ENCODE data around the gene ITIH4.

The ITIH4 gene

GRCh38 chr3:52830535-52831258 is at the start of gene ITIH4:
Gene ITIH4, minus strand, starts transcription at chr3:52830672. Its CDS starts 30 bp downstream, at chr3:52830642.
- H3K4me3 ChIP-seq (ENCODE audit: low read depth, low read length): no peak within 1 kb of the TSS
- H3K4me1 ChIP-seq (ENCODE audit: control insufficient read depth, insufficient read depth, low read length): no peaks in the 10 kb centered on the region
- H3K9ac ChIP-seq (ENCODE audit: low read depth, low read length): no peak within 1 kb of the TSS
- H3K36me3 ChIP-seq (ENCODE audit: control insufficient read depth, insufficient read depth, low read length): peaks cover 4% of the 10 kb centered on the region
- no peaks in the 10 kb centered on the region for H3K9me3 ChIP-seq (ENCODE audit: control insufficient read depth, insufficient read depth, low read length)
- no peaks in the 10 kb centered on the region for H3K27me3 ChIP-seq (ENCODE audit: control insufficient read depth, insufficient read depth, low read length)

DNA sequence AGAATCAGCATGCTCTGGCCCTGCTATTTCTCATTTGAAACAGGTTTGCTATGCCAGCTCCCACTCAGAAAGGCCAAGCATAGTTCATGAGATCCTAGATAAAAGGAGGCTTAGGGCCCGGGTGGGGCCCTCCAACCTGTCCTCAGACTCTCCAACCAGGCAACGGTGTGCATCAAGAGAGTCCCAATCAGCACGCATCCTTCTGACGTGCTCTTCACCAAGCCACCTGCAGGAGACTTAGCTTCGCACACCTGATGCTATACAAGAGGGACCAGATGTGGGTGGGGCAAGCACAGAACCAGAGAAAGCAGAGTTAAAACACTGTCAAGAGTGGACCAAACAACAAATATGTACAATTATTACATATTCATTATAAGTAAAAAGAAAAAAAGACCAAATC is 49.6 kb upstream of the ITIH4 start:
- Histone ChIP-seq H3K9me3 (ENCODE audit: control insufficient read depth, insufficient read depth, low read length) (no peaks in the 10 kb centered on the region), H3K36me3 (ENCODE audit: control insufficient read depth, insufficient read depth, low read length) (no peaks in the 10 kb centered on the region), H3K4me1 (ENCODE audit: control insufficient read depth, insufficient read depth, low read length) (peaks cover 3% of the 10 kb centered on the region), H3K4me3 (ENCODE audit: low read depth, low read length) (no peak overlapping the region), H3K9ac (ENCODE audit: low read depth, low read length) (no peak overlapping the region), H3K27me3 (ENCODE audit: control insufficient read depth, insufficient read depth, low read length) (no peaks in the 10 kb centered on the region)

DNA sequence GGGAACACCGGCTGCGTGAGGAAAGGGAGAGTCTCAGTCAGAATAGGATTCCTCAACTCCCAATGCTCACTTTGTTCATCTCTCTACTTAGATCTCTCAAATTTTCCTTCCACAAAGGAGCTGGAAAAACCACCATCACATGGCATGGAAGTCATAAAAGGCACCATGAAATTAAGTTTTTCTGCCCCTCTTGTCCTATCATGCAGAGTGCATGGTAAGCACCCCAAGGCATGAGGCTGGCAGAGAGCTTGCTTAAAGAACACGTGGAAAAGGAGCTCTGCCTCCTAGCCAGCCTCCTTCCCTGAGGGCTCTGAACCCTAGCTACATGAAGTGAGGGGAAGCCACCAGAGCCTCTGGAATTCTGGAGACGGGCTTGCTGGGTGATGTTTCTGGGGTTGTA is 49.1 kb upstream of the ITIH4 start:
- Histone ChIP-seq H3K9me3 (ENCODE audit: control insufficient read depth, insufficient read depth, low read length) (no peaks in the 10 kb centered on the region), H3K27me3 (ENCODE audit: control insufficient read depth, insufficient read depth, low read length) (no peaks in the 10 kb centered on the region), H3K4me3 (ENCODE audit: low read depth, low read length) (no peak overlapping the region), H3K36me3 (ENCODE audit: control insufficient read depth, insufficient read depth, low read length) (no peaks in the 10 kb centered on the region), H3K4me1 (ENCODE audit: control insufficient read depth, insufficient read depth, low read length) (peaks cover 3% of the 10 kb centered on the region), H3K9ac (ENCODE audit: low read depth, low read length) (no peak overlapping the region)

DNA sequence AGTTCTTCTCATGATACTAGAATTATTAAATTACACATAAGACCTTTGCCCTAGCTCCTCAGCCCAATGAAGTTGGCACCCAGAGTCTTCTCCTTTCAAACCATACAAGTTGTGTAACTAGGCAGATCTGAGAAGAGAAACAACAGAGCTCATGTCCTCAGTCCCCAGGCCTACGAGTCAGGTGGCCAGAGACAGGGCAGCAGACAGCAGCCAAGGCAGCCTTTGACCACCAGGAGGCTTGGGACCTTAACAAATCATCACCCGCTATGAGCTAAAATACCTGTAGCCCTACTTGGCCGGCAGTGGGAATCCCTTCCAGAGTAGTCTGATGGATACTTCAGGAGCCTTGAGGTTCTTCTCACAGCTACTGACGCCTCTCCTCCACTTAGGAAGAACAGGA is 48.6 kb upstream of the ITIH4 start:
- Histone ChIP-seq H3K36me3 (ENCODE audit: control insufficient read depth, insufficient read depth, low read length) (no peaks in the 10 kb centered on the region), H3K4me1 (ENCODE audit: control insufficient read depth, insufficient read depth, low read length) (peaks cover 3% of the 10 kb centered on the region), H3K9me3 (ENCODE audit: control insufficient read depth, insufficient read depth, low read length) (no peaks in the 10 kb centered on the region), H3K27me3 (ENCODE audit: control insufficient read depth, insufficient read depth, low read length) (no peaks in the 10 kb centered on the region), H3K4me3 (ENCODE audit: low read depth, low read length) (no peak overlapping the region), H3K9ac (ENCODE audit: low read depth, low read length) (no peak overlapping the region)

DNA sequence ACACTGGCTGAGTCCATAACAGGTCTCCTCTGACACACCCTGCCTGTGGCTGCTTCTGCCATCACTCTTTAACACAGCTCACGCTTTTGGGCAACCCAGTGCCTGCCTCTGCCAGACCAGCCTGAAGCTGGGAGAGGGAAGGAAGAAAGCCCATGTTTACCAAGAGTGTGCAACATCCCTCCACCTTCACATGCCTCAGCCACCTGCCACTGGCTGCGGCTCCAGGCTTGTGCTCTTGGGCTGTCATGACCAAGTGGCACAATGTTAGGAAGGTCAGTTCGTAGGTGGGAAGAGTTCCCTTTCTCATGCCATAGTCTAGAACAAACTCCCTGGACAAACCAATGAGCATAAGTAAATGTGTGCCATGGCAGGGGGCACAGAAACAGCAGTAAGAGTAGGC is 46.6 kb upstream of the ITIH4 start:
- Histone ChIP-seq H3K9me3 (ENCODE audit: control insufficient read depth, insufficient read depth, low read length) (no peaks in the 10 kb centered on the region), H3K4me1 (ENCODE audit: control insufficient read depth, insufficient read depth, low read length) (peaks cover 9% of the 10 kb centered on the region), H3K4me3 (ENCODE audit: low read depth, low read length) (no peak overlapping the region), H3K36me3 (ENCODE audit: control insufficient read depth, insufficient read depth, low read length) (no peaks in the 10 kb centered on the region), H3K9ac (ENCODE audit: low read depth, low read length) (no peak overlapping the region), H3K27me3 (ENCODE audit: control insufficient read depth, insufficient read depth, low read length) (no peaks in the 10 kb centered on the region)

- no peak overlapping the region for H3K4me3 ChIP-seq (ENCODE audit: low read depth, low read length)
- H3K4me1 ChIP-seq (ENCODE audit: control insufficient read depth, insufficient read depth, low read length): peaks cover 9% of the 10 kb centered on the region
- H3K36me3 ChIP-seq (ENCODE audit: control insufficient read depth, insufficient read depth, low read length): peaks cover 4% of the 10 kb centered on the region
- H3K9me3 ChIP-seq (ENCODE audit: control insufficient read depth, insufficient read depth, low read length): no peaks in the 10 kb centered on the region
- H3K27me3 ChIP-seq (ENCODE audit: control insufficient read depth, insufficient read depth, low read length): no peaks in the 10 kb centered on the region
- no peak overlapping the region for H3K9ac ChIP-seq (ENCODE audit: low read depth, low read length)
Observed at GRCh38 chr3:52874864-52875587, 44.6 kb upstream of the ITIH4 start.

- peaks cover 4% of the 10 kb centered on the region for H3K36me3 ChIP-seq (ENCODE audit: control insufficient read depth, insufficient read depth, low read length)
- H3K9ac ChIP-seq (ENCODE audit: low read depth, low read length): no peak overlapping the region
- no peak overlapping the region for H3K4me3 ChIP-seq (ENCODE audit: low read depth, low read length)
- no peaks in the 10 kb centered on the region for H3K9me3 ChIP-seq (ENCODE audit: control insufficient read depth, insufficient read depth, low read length)
- no peaks in the 10 kb centered on the region for H3K27me3 ChIP-seq (ENCODE audit: control insufficient read depth, insufficient read depth, low read length)
- H3K4me1 ChIP-seq (ENCODE audit: control insufficient read depth, insufficient read depth, low read length): peaks cover 9% of the 10 kb centered on the region
Observed at GRCh38 chr3:52874160-52874701, 43.8 kb upstream of the ITIH4 start.

DNA sequence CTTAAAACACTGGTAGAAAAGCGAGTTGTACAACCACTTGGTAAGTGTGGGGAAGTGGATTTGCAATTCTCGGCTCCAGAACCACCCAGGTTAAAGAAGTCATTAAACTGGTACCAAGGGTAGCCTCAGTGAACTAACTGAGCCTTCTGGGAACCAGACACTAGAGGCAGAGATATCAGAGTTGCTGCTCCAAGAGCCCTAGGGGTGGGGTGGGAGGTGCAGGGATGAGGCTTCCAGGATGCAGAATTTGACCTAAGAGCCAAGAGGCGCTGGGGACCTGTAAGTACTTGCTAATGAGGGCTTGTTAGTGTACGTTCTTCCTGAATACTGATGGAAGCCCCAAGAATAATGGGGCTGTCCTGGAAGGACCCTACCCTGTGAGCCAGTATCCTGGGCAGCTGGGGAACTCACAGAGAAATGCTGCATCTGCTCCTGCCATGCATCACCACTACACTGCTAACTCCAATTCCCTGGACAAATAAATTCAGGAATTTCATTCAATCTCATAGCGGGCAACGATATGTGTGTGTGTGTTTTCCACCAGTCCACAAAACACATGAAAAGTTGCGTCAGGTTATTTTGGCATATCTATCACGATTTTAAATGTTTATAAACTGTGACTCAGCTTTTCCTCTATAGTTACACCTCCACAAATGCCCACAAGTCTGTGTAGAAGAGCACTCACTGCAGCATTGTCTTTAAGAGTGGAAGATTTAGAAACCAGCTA is 43.1 kb upstream of the ITIH4 start:
- Histone ChIP-seq H3K9ac (ENCODE audit: low read depth, low read length) (no peak overlapping the region), H3K27me3 (ENCODE audit: control insufficient read depth, insufficient read depth, low read length) (no peaks in the 10 kb centered on the region), H3K4me1 (ENCODE audit: control insufficient read depth, insufficient read depth, low read length) (peaks cover 9% of the 10 kb centered on the region), H3K9me3 (ENCODE audit: control insufficient read depth, insufficient read depth, low read length) (no peaks in the 10 kb centered on the region), H3K36me3 (ENCODE audit: control insufficient read depth, insufficient read depth, low read length) (peaks cover 4% of the 10 kb centered on the region), H3K4me3 (ENCODE audit: low read depth, low read length) (no peak overlapping the region)

DNA sequence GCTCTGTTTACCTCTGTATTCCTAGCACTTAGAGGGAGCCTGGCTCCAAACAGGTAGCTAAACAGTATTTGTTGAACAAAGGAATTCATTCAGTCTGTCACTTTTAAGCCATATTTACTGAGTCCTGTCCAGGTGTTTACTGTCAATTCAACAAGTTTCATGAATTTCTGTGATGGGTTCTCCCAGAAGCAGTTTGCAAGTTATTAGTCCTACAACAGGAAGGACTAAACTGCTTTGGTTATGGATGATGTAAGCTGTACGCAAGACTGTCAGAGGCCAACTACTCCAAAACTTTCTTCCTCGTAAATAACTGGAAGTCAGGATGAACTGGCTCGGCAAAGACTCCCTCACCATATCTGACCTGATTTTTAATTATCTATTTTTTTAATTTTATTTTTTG is 41.8 kb upstream of the ITIH4 start:
- Histone ChIP-seq H3K9me3 (ENCODE audit: control insufficient read depth, insufficient read depth, low read length) (no peaks in the 10 kb centered on the region), H3K36me3 (ENCODE audit: control insufficient read depth, insufficient read depth, low read length) (peaks cover 4% of the 10 kb centered on the region), H3K4me1 (ENCODE audit: control insufficient read depth, insufficient read depth, low read length) (peaks cover 9% of the 10 kb centered on the region), H3K9ac (ENCODE audit: low read depth, low read length) (no peak overlapping the region), H3K4me3 (ENCODE audit: low read depth, low read length) (no peak overlapping the region), H3K27me3 (ENCODE audit: control insufficient read depth, insufficient read depth, low read length) (no peaks in the 10 kb centered on the region)

- H3K9ac ChIP-seq (ENCODE audit: low read depth, low read length): no peak overlapping the region
- peaks cover 4% of the 10 kb centered on the region for H3K36me3 ChIP-seq (ENCODE audit: control insufficient read depth, insufficient read depth, low read length)
- no peaks in the 10 kb centered on the region for H3K27me3 ChIP-seq (ENCODE audit: control insufficient read depth, insufficient read depth, low read length)
- no peaks in the 10 kb centered on the region for H3K9me3 ChIP-seq (ENCODE audit: control insufficient read depth, insufficient read depth, low read length)
- no peak overlapping the region for H3K4me3 ChIP-seq (ENCODE audit: low read depth, low read length)
- H3K4me1 ChIP-seq (ENCODE audit: control insufficient read depth, insufficient read depth, low read length): peaks cover 9% of the 10 kb centered on the region
Observed at GRCh38 chr3:52871761-52872160, 41.3 kb upstream of the ITIH4 start.

DNA sequence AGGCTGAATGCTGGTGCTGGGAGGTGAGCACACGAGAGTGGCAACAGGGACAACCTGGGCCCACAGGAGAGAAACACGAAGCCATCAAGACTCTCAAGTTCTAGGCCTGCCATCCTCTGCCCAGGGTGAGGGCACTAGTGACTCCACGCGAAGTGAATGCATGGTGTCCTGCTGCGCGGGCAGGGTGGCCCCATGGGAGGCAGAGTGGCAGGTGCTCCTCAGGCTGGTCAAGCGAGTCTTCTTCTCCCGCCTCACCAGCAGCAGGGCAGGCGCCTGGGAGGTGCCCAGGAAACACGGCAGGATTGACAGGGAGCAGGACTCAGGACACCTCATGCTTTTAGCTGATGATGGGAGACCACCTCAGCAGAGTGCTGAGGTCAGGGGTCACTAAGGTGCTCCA is 40.0 kb upstream of the ITIH4 start:
- Histone ChIP-seq H3K9ac (ENCODE audit: low read depth, low read length) (no peak overlapping the region), H3K4me1 (ENCODE audit: control insufficient read depth, insufficient read depth, low read length) (peaks cover 6% of the 10 kb centered on the region)

More for the DNA sequence above, 40.0 kb upstream of the ITIH4 start:
- peaks cover 4% of the 10 kb centered on the region for H3K36me3 ChIP-seq (ENCODE audit: control insufficient read depth, insufficient read depth, low read length)
- no peaks in the 10 kb centered on the region for H3K9me3 ChIP-seq (ENCODE audit: control insufficient read depth, insufficient read depth, low read length)
- H3K4me3 ChIP-seq (ENCODE audit: low read depth, low read length): no peak overlapping the region
- H3K27me3 ChIP-seq (ENCODE audit: control insufficient read depth, insufficient read depth, low read length): no peaks in the 10 kb centered on the region
